ENCODE measurements around the gene ZNF385B.

DNA sequence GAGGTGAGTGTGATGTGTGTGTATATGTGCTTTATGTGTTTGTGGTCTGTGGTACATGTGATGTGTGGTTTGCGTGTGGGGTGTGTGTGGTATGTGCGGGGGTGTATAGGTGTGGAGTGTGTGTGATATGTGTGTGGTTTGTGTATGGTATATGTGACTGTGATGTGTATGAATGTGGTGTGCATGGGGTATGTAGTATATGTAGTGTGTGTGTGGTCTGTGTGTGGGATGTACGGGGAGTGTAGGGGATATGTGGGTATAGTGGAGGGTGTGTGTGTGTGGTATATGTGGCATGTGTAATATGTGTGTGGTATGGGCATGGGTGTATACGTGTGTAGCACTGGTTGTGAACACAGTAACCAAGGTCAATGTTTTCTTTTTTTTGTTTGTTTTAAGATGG is 87.4 kb downstream of the ZNF385B start:
- TF ChIP-seq, protein P1, sequence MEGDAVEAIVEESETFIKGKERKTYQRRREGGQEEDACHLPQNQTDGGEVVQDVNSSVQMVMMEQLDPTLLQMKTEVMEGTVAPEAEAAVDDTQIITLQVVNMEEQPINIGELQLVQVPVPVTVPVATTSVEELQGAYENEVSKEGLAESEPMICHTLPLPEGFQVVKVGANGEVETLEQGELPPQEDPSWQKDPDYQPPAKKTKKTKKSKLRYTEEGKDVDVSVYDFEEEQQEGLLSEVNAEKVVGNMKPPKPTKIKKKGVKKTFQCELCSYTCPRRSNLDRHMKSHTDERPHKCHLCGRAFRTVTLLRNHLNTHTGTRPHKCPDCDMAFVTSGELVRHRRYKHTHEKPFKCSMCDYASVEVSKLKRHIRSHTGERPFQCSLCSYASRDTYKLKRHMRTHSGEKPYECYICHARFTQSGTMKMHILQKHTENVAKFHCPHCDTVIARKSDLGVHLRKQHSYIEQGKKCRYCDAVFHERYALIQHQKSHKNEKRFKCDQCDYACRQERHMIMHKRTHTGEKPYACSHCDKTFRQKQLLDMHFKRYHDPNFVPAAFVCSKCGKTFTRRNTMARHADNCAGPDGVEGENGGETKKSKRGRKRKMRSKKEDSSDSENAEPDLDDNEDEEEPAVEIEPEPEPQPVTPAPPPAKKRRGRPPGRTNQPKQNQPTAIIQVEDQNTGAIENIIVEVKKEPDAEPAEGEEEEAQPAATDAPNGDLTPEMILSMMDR (IDR thresholded peaks at IDR 0.05; ENCODE audit: borderline replicate concordance, extremely low read depth, low read length, poor library complexity, severe bottlenecking), result no peak
- TF ChIP-seq EZH2 (IDR thresholded peaks at IDR 0.05; ENCODE audit: borderline replicate concordance, low read depth, low read length, severe bottlenecking), result no peak

Data from DND-41 (cell line).